K562 (cell line): Measurements from ENCODE around the gene TJP3. TPM values are rescaled to one million over a fixed set of nuclear protein-coding genes. Genes with fewer than 3 reads are reported as not detected.
A peak's percentile ranks its signal among the peaks of the same experiment; 100 is the strongest.

Experiments used
- BACH1 ChIP-seq: fragments of 200-800 bp; sonication (Bioruptor generic); IDR thresholded peaks from 2 replicates; pipeline ENCODE4 v1.6.1; 2016; ENCODE audit warnings: missing genetic modification characterization, missing compliant biosample characterization
- BDP1 ChIP-seq: IDR thresholded peaks from 3 replicates; pipeline ENCODE4 v1.6.1; 2011; ENCODE audit not compliant: insufficient read length, insufficient read depth
- BHLHE40 ChIP-seq: IDR thresholded peaks from 2 replicates; pipeline ENCODE4 v1.6.1; 2011; ENCODE audit warnings: low read length, improper control_type of control experiment
- CTBP1 ChIP-seq: fragments of 450-650 bp; IDR thresholded peaks from 2 replicates; pipeline ENCODE4 v1.6.1; 2016; ENCODE audit warnings: borderline replicate concordance
- GATAD2A ChIP-seq: fragments of 450-650 bp; IDR thresholded peaks from 2 replicates; pipeline ENCODE4 v1.6.1; 2017
- MAFK ChIP-seq: IDR thresholded peaks from 2 replicates; pipeline ENCODE4 v1.6.1; 2011; ENCODE audit warnings: low read length, improper control_type of control experiment
- NFE2L1 ChIP-seq: fragments of 450-650 bp; IDR thresholded peaks from 2 replicates; pipeline ENCODE4 v1.6.1; 2016; ENCODE audit warnings: missing genetic modification characterization, low read depth, mild to moderate bottlenecking, missing compliant biosample characterization, moderate library complexity, borderline replicate concordance
- NR3C1 ChIP-seq: sonication (generic); formaldehyde crosslinking; IDR thresholded peaks from 2 replicates; pipeline ENCODE4 v1.8.1; 2022; ENCODE audit warnings: missing genetic modification reagents
- RBM15 ChIP-seq: fragments of 200-400 bp; formaldehyde crosslinking; IDR thresholded peaks from 2 replicates; pipeline ENCODE4 v1.6.1; 2018; ENCODE audit warnings: mild to moderate bottlenecking, low read length, moderate library complexity; ENCODE audit not compliant: insufficient read depth
- SAFB ChIP-seq: fragments of 200-400 bp; formaldehyde crosslinking; IDR thresholded peaks from 2 replicates; pipeline ENCODE4 v1.6.1; 2017; ENCODE audit warnings: low read depth, low read length, borderline replicate concordance
- STAT5A ChIP-seq: IDR thresholded peaks from 2 replicates; pipeline ENCODE4 v1.6.1; 2012; ENCODE audit warnings: low read length, inconsistent platforms, borderline replicate concordance
- ZNF143 ChIP-seq: sonication (generic); formaldehyde crosslinking; IDR thresholded peaks from 2 replicates; pipeline ENCODE4 v1.9.0; 2022; ENCODE audit warnings: mild to moderate bottlenecking, missing genetic modification reagents
- ZNF165 ChIP-seq: fragments of 250-450 bp; sonication (Bioruptor Pico); IDR thresholded peaks from 2 replicates; pipeline ENCODE4 v1.4.0; 2020; ENCODE audit warnings: borderline replicate concordance
- ZNF253 ChIP-seq: fragments of 250-450 bp; sonication (Bioruptor Pico); conservative IDR thresholded peaks from 2 replicates; pipeline ENCODE4 v1.6.1; 2021; ENCODE audit warnings: mild to moderate bottlenecking
- ZNF316 ChIP-seq: fragments of 450-650 bp; IDR thresholded peaks from 2 replicates; pipeline ENCODE4 v1.6.1; 2016
- ZNF75A ChIP-seq: fragments of 450-650 bp; formaldehyde crosslinking; IDR thresholded peaks from 2 replicates; pipeline ENCODE4 v1.4.0; 2020; ENCODE audit warnings: mild to moderate bottlenecking
- polyA plus RNA-seq, 8 experiments: library from polyadenylated mRNA; depleted of rRNA in 4 of 8; stranded (reverse) in 5 of 8; unstranded in 3 of 8; fragments of >200 nt; fragmentation: Nextera tagmentation in 2 of 8; fragmentation: Illumina TruSeq in 1 of 8; extraction: Ambion mirVana in 2 of 8; extraction: Trizol in 1 of 8; gene quantifications; 2 replicates each; pipeline versions ENCODE4 v1.2.1 to v1.2.3, GENCODE V29; 2011 to 2014; ENCODE audit warnings: inconsistent platforms in 1 of 8, missing spikeins in 1 of 8
- total RNA-seq, 7 experiments: library from RNA; depleted of rRNA in 6 of 7; stranded (reverse); fragments of >200 nt in 6 of 7; fragmentation: Illumina TruSeq in 2 of 7; extraction: Trizol in 2 of 7; gene quantifications; 2 replicates each; pipeline versions ENCODE4 v1.2.1 to v1.2.3, GENCODE V29; 2011 to 2021; ENCODE audit warnings: low replicate concordance in 1 of 7
- TF ChIP-seq, protein P1 (sequence below): fragments of 450-650 bp; IDR thresholded peaks from 2 replicates; pipeline ENCODE4 v1.6.1; 2016
- TF ChIP-seq, protein P2 (sequence below): sonication (generic); IDR thresholded peaks from 2 replicates; pipeline ENCODE4 v1.6.1; 2016
- TF ChIP-seq, protein P3 (sequence below): sonication (generic); formaldehyde crosslinking; IDR thresholded peaks from 2 replicates; pipeline ENCODE4 v1.8.0; 2023; ENCODE audit warnings: missing genetic modification reagents, mild to moderate bottlenecking, borderline replicate concordance
- TF ChIP-seq, protein P4 (sequence below): IDR thresholded peaks from 3 replicates; pipeline ENCODE4 v1.6.1; 2011; ENCODE audit warnings: borderline replicate concordance, mild to moderate bottlenecking; ENCODE audit not compliant: insufficient read length, insufficient read depth
- TF ChIP-seq, protein P5 (sequence below): fragments of 450-650 bp; IDR thresholded peaks from one replicate; pipeline ENCODE4 v1.6.1; 2018; ENCODE audit warnings: mild to moderate bottlenecking, moderate library complexity; ENCODE audit not compliant: partially characterized antibody

Gene TJP3
- total and polyA plus RNA-seq, 9 of the 15 experiments (the other 6 are each of a cell fraction or from before 2014, with no cell fraction given): 0.11 to 2.4 (median 0.57) TPM; not detected in 1

DNA sequence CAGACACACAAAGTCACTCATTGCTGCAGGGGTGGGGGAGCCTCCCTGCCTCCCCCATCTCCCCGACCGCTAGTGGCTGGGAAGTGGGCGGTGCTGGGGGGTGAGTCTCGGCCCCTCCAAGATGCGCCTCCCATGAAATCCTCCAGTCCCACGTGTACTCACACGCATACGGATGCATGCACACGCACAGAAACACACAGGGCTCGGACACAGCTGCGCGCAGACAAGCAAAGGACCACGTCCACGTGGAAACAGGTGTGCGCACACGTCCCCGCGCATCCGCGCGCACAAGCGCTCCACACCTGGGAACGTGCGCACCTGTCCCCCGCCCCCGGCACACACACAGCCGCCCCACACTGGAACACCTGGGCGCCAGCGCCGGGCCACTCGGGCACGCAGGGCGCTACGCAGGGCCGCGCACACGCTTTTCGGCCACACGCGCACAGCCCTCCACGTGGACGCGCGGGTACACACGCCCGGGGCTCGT, 77.3 kb downstream of the TJP3 start (continued):
- TF ChIP-seq, protein P1, sequence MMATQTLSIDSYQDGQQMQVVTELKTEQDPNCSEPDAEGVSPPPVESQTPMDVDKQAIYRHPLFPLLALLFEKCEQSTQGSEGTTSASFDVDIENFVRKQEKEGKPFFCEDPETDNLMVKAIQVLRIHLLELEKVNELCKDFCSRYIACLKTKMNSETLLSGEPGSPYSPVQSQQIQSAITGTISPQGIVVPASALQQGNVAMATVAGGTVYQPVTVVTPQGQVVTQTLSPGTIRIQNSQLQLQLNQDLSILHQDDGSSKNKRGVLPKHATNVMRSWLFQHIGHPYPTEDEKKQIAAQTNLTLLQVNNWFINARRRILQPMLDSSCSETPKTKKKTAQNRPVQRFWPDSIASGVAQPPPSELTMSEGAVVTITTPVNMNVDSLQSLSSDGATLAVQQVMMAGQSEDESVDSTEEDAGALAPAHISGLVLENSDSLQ: no peak
- TF ChIP-seq RBM15 (no peak), NFE2L1 (tag) (no peak), ZNF143 (CRISPR knock-in tag) (no peak), CTBP1 (no peak), NR3C1 (CRISPR knock-in tag) (no peak), STAT5A (no peak), MAFK (no peak), ZNF165 (CRISPR knock-in tag) (no peak), GATAD2A (no peak), BDP1 (no peak), SAFB (peak; percentile 77; the same call in 1 of the 2 replicates), ZNF316 (no peak), BACH1 (tag) (no peak), BHLHE40 (no peak), ZNF75A (CRISPR knock-in tag) (no peak), ZNF253 (CRISPR knock-in tag) (no peak)
- TF ChIP-seq, protein P2, sequence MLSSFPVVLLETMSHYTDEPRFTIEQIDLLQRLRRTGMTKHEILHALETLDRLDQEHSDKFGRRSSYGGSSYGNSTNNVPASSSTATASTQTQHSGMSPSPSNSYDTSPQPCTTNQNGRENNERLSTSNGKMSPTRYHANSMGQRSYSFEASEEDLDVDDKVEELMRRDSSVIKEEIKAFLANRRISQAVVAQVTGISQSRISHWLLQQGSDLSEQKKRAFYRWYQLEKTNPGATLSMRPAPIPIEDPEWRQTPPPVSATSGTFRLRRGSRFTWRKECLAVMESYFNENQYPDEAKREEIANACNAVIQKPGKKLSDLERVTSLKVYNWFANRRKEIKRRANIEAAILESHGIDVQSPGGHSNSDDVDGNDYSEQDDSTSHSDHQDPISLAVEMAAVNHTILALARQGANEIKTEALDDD: no peak
- TF ChIP-seq, protein P3, sequence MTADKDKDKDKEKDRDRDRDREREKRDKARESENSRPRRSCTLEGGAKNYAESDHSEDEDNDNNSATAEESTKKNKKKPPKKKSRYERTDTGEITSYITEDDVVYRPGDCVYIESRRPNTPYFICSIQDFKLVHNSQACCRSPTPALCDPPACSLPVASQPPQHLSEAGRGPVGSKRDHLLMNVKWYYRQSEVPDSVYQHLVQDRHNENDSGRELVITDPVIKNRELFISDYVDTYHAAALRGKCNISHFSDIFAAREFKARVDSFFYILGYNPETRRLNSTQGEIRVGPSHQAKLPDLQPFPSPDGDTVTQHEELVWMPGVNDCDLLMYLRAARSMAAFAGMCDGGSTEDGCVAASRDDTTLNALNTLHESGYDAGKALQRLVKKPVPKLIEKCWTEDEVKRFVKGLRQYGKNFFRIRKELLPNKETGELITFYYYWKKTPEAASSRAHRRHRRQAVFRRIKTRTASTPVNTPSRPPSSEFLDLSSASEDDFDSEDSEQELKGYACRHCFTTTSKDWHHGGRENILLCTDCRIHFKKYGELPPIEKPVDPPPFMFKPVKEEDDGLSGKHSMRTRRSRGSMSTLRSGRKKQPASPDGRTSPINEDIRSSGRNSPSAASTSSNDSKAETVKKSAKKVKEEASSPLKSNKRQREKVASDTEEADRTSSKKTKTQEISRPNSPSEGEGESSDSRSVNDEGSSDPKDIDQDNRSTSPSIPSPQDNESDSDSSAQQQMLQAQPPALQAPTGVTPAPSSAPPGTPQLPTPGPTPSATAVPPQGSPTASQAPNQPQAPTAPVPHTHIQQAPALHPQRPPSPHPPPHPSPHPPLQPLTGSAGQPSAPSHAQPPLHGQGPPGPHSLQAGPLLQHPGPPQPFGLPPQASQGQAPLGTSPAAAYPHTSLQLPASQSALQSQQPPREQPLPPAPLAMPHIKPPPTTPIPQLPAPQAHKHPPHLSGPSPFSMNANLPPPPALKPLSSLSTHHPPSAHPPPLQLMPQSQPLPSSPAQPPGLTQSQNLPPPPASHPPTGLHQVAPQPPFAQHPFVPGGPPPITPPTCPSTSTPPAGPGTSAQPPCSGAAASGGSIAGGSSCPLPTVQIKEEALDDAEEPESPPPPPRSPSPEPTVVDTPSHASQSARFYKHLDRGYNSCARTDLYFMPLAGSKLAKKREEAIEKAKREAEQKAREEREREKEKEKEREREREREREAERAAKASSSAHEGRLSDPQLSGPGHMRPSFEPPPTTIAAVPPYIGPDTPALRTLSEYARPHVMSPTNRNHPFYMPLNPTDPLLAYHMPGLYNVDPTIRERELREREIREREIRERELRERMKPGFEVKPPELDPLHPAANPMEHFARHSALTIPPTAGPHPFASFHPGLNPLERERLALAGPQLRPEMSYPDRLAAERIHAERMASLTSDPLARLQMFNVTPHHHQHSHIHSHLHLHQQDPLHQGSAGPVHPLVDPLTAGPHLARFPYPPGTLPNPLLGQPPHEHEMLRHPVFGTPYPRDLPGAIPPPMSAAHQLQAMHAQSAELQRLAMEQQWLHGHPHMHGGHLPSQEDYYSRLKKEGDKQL: no peak
- TF ChIP-seq, protein P4, sequence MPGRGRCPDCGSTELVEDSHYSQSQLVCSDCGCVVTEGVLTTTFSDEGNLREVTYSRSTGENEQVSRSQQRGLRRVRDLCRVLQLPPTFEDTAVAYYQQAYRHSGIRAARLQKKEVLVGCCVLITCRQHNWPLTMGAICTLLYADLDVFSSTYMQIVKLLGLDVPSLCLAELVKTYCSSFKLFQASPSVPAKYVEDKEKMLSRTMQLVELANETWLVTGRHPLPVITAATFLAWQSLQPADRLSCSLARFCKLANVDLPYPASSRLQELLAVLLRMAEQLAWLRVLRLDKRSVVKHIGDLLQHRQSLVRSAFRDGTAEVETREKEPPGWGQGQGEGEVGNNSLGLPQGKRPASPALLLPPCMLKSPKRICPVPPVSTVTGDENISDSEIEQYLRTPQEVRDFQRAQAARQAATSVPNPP: no peak
- TF ChIP-seq, protein P5, sequence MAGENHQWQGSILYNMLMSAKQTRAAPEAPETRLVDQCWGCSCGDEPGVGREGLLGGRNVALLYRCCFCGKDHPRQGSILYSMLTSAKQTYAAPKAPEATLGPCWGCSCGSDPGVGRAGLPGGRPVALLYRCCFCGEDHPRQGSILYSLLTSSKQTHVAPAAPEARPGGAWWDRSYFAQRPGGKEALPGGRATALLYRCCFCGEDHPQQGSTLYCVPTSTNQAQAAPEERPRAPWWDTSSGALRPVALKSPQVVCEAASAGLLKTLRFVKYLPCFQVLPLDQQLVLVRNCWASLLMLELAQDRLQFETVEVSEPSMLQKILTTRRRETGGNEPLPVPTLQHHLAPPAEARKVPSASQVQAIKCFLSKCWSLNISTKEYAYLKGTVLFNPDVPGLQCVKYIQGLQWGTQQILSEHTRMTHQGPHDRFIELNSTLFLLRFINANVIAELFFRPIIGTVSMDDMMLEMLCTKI: no peak
